Fibroblast of lung (primary cell): ENCODE measurements around the gene RER1. TPM values are rescaled to one million over a fixed set of nuclear protein-coding genes. Genes with fewer than 3 reads are reported as not detected.

ENCODE experiments used
- DNase-seq, 2 donors: peaks; one replicate each; pipeline versions ENCODE4 v3.0.0 to v3.0.0-alpha.2; 2010; ENCODE audit warnings: low read depth in 2 of 2
- H2AFZ ChIP-seq: 2 replicates; pipeline ENCODE4 v1.5.1; 2012; ENCODE audit warnings: low read length, control low read depth, inconsistent platforms
- H3K27ac ChIP-seq: 2 replicates; pipeline ENCODE4 v1.5.1; 2011; ENCODE audit warnings: low read length, control low read depth; ENCODE audit not compliant: insufficient read depth
- H3K27me3 ChIP-seq: 2 replicates; pipeline ENCODE4 v1.5.1; 2011; ENCODE audit warnings: mild to moderate bottlenecking, low read length; ENCODE audit not compliant: control insufficient read depth, insufficient read depth
- H3K36me3 ChIP-seq: 2 replicates; pipeline ENCODE4 v1.5.1; 2011; ENCODE audit warnings: low read length; ENCODE audit not compliant: control insufficient read depth, insufficient read depth
- H3K4me1 ChIP-seq: 2 replicates; pipeline ENCODE4 v1.5.1; 2011; ENCODE audit warnings: low read length; ENCODE audit not compliant: control insufficient read depth, insufficient read depth; ENCODE audit errors: extremely low read depth
- H3K4me2 ChIP-seq: 2 replicates; pipeline ENCODE4 v1.5.1; 2011; ENCODE audit warnings: low read length, control low read depth; ENCODE audit not compliant: insufficient read depth; ENCODE audit errors: extremely low read depth
- H3K4me3 ChIP-seq, 4 experiments: fragments of 200-600 bp in 1 of 4; sonication (generic) in 1 of 4; replicated peaks in 1 of 4; 2 replicates each; pipeline ENCODE4 v1.5.1; 2011 to 2016; ENCODE audit warnings: low read length in 4 of 4, low read depth in 3 of 4, mild to moderate bottlenecking in 3 of 4, control low read depth in 2 of 4, inconsistent platforms in 1 of 4, mixed read lengths in 1 of 4; ENCODE audit not compliant: insufficient read depth in 1 of 4; ENCODE audit errors: control extremely low read depth in 1 of 4
- H3K79me2 ChIP-seq: 2 replicates; pipeline ENCODE4 v1.5.1; 2012; ENCODE audit warnings: mild to moderate bottlenecking, low read length, inconsistent platforms; ENCODE audit not compliant: control insufficient read depth, insufficient read depth
- H3K9ac ChIP-seq: 2 replicates; pipeline ENCODE4 v1.5.1; 2011; ENCODE audit warnings: mild to moderate bottlenecking, low read length, control low read depth; ENCODE audit not compliant: insufficient read depth
- H3K9me3 ChIP-seq: 2 replicates; pipeline ENCODE4 v1.5.1; 2012; ENCODE audit warnings: low read depth, low read length; ENCODE audit not compliant: control insufficient read depth, insufficient read depth
- H4K20me1 ChIP-seq: 2 replicates; pipeline ENCODE4 v1.5.1; 2011; ENCODE audit warnings: low read length; ENCODE audit not compliant: control insufficient read depth, insufficient read depth; ENCODE audit errors: extremely low read depth
- EZH2 ChIP-seq: IDR thresholded peaks from 2 replicates; pipeline ENCODE4 v1.5.1; 2012; ENCODE audit warnings: low read length, control low read depth, mild to moderate bottlenecking; ENCODE audit errors: missing control alignments
- polyA plus RNA-seq, 2 donors: library from polyadenylated mRNA; depleted of rRNA in 1 of 2; stranded (reverse) in 1 of 2; unstranded in 1 of 2; fragments of >200 nt; gene quantifications; 2 replicates each; pipeline ENCODE4 v1.2.1, GENCODE V29; 2011 to 2012; ENCODE audit warnings: missing spikeins in 1 of 2
- total RNA-seq: library from RNA; depleted of rRNA; stranded (reverse); fragments of >200 nt; gene quantifications from 2 replicates; pipeline ENCODE4 v1.2.1, GENCODE V29; 2014
- TF ChIP-seq, protein P1 (sequence below), 2 donors: IDR thresholded peaks in 1 of 2; conservative IDR thresholded peaks in 1 of 2; 1 replicate in 1 of 2; 2 replicates in 1 of 2; pipeline ENCODE4 v1.5.1; 2011 to 2012; ENCODE audit warnings: low read length in 2 of 2, control low read depth in 1 of 2, inconsistent platforms in 1 of 2, low read depth in 1 of 2, mild to moderate bottlenecking in 1 of 2

Gene RER1
- total and polyA plus RNA-seq, 2 donors (not counting 1 experiment from before 2014, with no cell fraction given) = 76.1 to 271 TPM

- TF ChIP-seq, protein P1, sequence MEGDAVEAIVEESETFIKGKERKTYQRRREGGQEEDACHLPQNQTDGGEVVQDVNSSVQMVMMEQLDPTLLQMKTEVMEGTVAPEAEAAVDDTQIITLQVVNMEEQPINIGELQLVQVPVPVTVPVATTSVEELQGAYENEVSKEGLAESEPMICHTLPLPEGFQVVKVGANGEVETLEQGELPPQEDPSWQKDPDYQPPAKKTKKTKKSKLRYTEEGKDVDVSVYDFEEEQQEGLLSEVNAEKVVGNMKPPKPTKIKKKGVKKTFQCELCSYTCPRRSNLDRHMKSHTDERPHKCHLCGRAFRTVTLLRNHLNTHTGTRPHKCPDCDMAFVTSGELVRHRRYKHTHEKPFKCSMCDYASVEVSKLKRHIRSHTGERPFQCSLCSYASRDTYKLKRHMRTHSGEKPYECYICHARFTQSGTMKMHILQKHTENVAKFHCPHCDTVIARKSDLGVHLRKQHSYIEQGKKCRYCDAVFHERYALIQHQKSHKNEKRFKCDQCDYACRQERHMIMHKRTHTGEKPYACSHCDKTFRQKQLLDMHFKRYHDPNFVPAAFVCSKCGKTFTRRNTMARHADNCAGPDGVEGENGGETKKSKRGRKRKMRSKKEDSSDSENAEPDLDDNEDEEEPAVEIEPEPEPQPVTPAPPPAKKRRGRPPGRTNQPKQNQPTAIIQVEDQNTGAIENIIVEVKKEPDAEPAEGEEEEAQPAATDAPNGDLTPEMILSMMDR (conservative IDR thresholded peaks at IDR 0.05 in 1 of 2, IDR thresholded peaks at IDR 0.05 in 1 of 2; ENCODE audit: low read depth in 1 of 2, low read length in 2 of 2) = no peak
- no peak for TF ChIP-seq EZH2
Observed at GRCh38 chr1:2388004-2388913, 3.4 kb upstream of the RER1 start.

GRCh38 chr1:2389644-2390043 lies 2.0 kb upstream of the RER1 start:
- Histone ChIP-seq H4K20me1 (no peaks in the 10 kb centered on the region), H3K27ac (no peak overlapping the region), H3K4me3 (no peak overlapping the region), H3K4me1 (peaks cover 12% of the 10 kb centered on the region), H2AFZ (no peak overlapping the region), H3K79me2 (peaks cover 36% of the 10 kb centered on the region), H3K4me2 (peak overlapping the region; percentile 8), H3K9me3 (no peaks in the 10 kb centered on the region), H3K27me3 (no peaks in the 10 kb centered on the region), H3K36me3 (peaks cover 5% of the 10 kb centered on the region), H3K9ac (no peak overlapping the region)
- TF ChIP-seq EZH2 = no peak
- TF ChIP-seq, protein P1 (conservative IDR thresholded peaks at IDR 0.05 in 1 of 2, IDR thresholded peaks at IDR 0.05 in 1 of 2; ENCODE audit: low read depth in 1 of 2, low read length in 2 of 2) = no peak
- DNase-seq = no peak

More at GRCh38 chr1:2388004-2388913, 3.4 kb upstream of the RER1 start:
- H3K9me3 ChIP-seq = no peaks in the 10 kb centered on the region
- H3K4me3 ChIP-seq = no peak overlapping the region
- no peaks in the 10 kb centered on the region for H3K36me3 ChIP-seq
- H3K27me3 ChIP-seq = no peaks in the 10 kb centered on the region
- no peak overlapping the region for H3K27ac ChIP-seq
- no peak for DNase-seq
- no peaks in the 10 kb centered on the region for H4K20me1 ChIP-seq
- H3K79me2 ChIP-seq = peaks cover 22% of the 10 kb centered on the region
- no peak overlapping the region for H2AFZ ChIP-seq
- H3K9ac ChIP-seq = no peak overlapping the region
- no peak overlapping the region for H3K4me2 ChIP-seq
- peaks cover 10% of the 10 kb centered on the region for H3K4me1 ChIP-seq

DNA sequence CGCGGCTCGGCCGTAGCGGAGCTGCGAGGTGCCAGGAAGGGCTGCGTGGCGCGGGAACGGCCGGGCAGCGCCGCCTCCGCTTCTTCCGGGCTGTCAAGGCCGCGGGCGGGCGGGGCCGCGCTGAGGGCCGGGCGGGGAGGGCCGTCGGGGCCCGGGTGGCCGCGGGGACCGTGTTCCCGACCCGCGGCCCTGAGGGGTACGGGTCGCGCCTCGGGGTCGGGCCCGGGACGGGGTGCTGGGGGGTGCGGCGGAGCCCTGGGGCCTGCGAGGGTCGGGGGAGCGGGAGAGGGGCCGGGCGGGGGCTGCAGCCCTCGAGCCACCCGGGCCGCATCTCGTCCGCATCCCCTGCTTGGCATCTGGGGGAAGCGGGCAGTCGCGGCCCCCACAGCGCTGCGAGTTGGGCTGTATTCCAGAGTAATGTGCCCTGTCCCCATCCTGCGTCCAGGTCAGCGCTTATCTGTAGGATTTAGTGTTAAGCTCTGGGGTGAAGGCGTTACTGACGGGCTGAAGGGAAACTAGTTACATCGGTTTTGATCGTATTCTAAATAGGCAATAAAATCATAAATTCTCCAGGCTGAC lies 379 bp downstream of the RER1 start:
- H3K9ac ChIP-seq = peak overlapping the region; percentile 83
- no peak overlapping the region for H2AFZ ChIP-seq
- H3K4me3 ChIP-seq = peak overlapping the region; percentile 89 to 95 (median 92)
- no peak for DNase-seq
- TF ChIP-seq, protein P1 (conservative IDR thresholded peaks at IDR 0.05 in 1 of 2, IDR thresholded peaks at IDR 0.05 in 1 of 2; ENCODE audit: low read depth in 1 of 2, low read length in 2 of 2) = no peak
- no peak for TF ChIP-seq EZH2
- H3K27me3 ChIP-seq = no peaks in the 10 kb centered on the region
- peaks cover 12% of the 10 kb centered on the region for H3K4me1 ChIP-seq
- peak overlapping the region; percentile 86 for H3K27ac ChIP-seq
- H3K9me3 ChIP-seq = no peaks in the 10 kb centered on the region
- peaks cover 15% of the 10 kb centered on the region for H3K36me3 ChIP-seq
- H3K79me2 ChIP-seq = peaks cover 55% of the 10 kb centered on the region
- peak overlapping the region; percentile 94 for H3K4me2 ChIP-seq
- H4K20me1 ChIP-seq = no peaks in the 10 kb centered on the region
